HEK293 (cell line): ENCODE data around the gene CHAC1.

Source experiments
- CTCF ChIA-PET: fragments of 350-600 bp; formaldehyde crosslinking; extraction: SDS; loops from one replicate; lab custom pipeline; 2021; ENCODE audit warnings: antibody characterized with exemption; lab: Yijun Ruan, JAX
- POLR2A ChIA-PET: fragments of 300-600 bp; formaldehyde crosslinking; extraction: SDS; loops from one replicate; lab custom pipeline; 2020; ENCODE audit warnings: antibody characterized with exemption, inconsistent platforms; lab: Yijun Ruan, JAX
- H3K27ac ChIP-seq: fragments of 200-500 bp; sonication (Bioruptor generic); 2 replicates; pipeline ENCODE4 v1.5.1; 2014; ENCODE audit warnings: low read depth, low read length, control low read depth, inconsistent platforms; ENCODE audit errors: extremely low read depth
- H3K36me3 ChIP-seq, 2 experiments: fragments of 200-500 bp in 1 of 2; sonication (Bioruptor generic) in 1 of 2; 1 replicate in 1 of 2; 2 replicates in 1 of 2; pipeline ENCODE4 v1.5.1; 2014 to 2017; ENCODE audit warnings: inconsistent platforms in 2 of 2, low read length in 2 of 2; ENCODE audit not compliant: control insufficient read depth in 2 of 2, insufficient read depth in 1 of 2
- H3K4me1 ChIP-seq: fragments of 200-500 bp; sonication (Bioruptor generic); 2 replicates; pipeline ENCODE4 v1.5.1; 2014; ENCODE audit warnings: mild to moderate bottlenecking, low read length, inconsistent platforms; ENCODE audit not compliant: control insufficient read depth, insufficient read depth
- H3K4me3 ChIP-seq: 2 replicates; pipeline ENCODE4 v1.5.1; 2011; ENCODE audit warnings: low read depth, mild to moderate bottlenecking, control low read depth, low read length, moderate library complexity
- H3K9me3 ChIP-seq: fragments of 200-500 bp; sonication (Bioruptor generic); 2 replicates; pipeline ENCODE4 v1.5.1; 2014; ENCODE audit warnings: low read depth, low read length, inconsistent platforms; ENCODE audit not compliant: control insufficient read depth, insufficient read depth
- GLIS2 ChIP-seq: fragments of 450-650 bp; formaldehyde crosslinking; IDR thresholded peaks from 2 replicates; pipeline ENCODE4 v1.5.1; 2016; ENCODE audit warnings: missing biosample characterization, missing genetic modification characterization
- HOXA7 ChIP-seq: sonication (generic); formaldehyde crosslinking; IDR thresholded peaks from 2 replicates; pipeline ENCODE4 v1.8.1; 2022; ENCODE audit warnings: missing genetic modification reagents, borderline replicate concordance
- KLF9 ChIP-seq: fragments of 450-650 bp; formaldehyde crosslinking; IDR thresholded peaks from 2 replicates; pipeline ENCODE4 v1.5.1; 2016; ENCODE audit warnings: missing biosample characterization, missing genetic modification characterization, low read depth
- PBX3 ChIP-seq: sonication (generic); formaldehyde crosslinking; IDR thresholded peaks from 2 replicates; pipeline ENCODE4 v1.8.1; 2022; ENCODE audit warnings: mild to moderate bottlenecking, moderate library complexity, missing genetic modification reagents
- ZBTB21 ChIP-seq: fragments of 450-650 bp; formaldehyde crosslinking; IDR thresholded peaks from 2 replicates; pipeline ENCODE4 v1.5.1; 2017; ENCODE audit warnings: missing biosample characterization, missing genetic modification characterization
- ZFHX2 ChIP-seq: fragments of 450-650 bp; formaldehyde crosslinking; conservative IDR thresholded peaks from 2 replicates; pipeline ENCODE4 v1.5.1; 2016; ENCODE audit warnings: missing biosample characterization, missing genetic modification characterization
- ZNF239 ChIP-seq: fragments of 450-650 bp; formaldehyde crosslinking; IDR thresholded peaks from 2 replicates; pipeline ENCODE4 v1.5.1; 2016; ENCODE audit warnings: missing biosample characterization, missing genetic modification characterization
- ZNF311 ChIP-seq: fragments of 450-650 bp; formaldehyde crosslinking; IDR thresholded peaks from 2 replicates; pipeline ENCODE4 v1.5.1; 2017; ENCODE audit warnings: missing biosample characterization, missing genetic modification characterization, borderline replicate concordance
- ZNF548 ChIP-seq: fragments of 450-650 bp; formaldehyde crosslinking; IDR thresholded peaks from 2 replicates; pipeline ENCODE4 v1.5.1; 2016; ENCODE audit warnings: missing biosample characterization, missing genetic modification characterization
- ZNF585B ChIP-seq: fragments of 450-650 bp; formaldehyde crosslinking; IDR thresholded peaks from 2 replicates; pipeline ENCODE4 v1.5.1; 2016; ENCODE audit warnings: missing biosample characterization, missing genetic modification characterization
- ZNF600 ChIP-seq: fragments of 450-650 bp; formaldehyde crosslinking; IDR thresholded peaks from 2 replicates; pipeline ENCODE4 v1.5.1; 2016; ENCODE audit warnings: missing biosample characterization, missing genetic modification characterization
- ZNF610 ChIP-seq: fragments of 450-650 bp; formaldehyde crosslinking; IDR thresholded peaks from 2 replicates; pipeline ENCODE4 v1.5.1; 2016; ENCODE audit warnings: missing biosample characterization, missing genetic modification characterization, borderline replicate concordance
- ZNF621 ChIP-seq: fragments of 450-650 bp; formaldehyde crosslinking; IDR thresholded peaks from 2 replicates; pipeline ENCODE4 v1.5.1; 2017; ENCODE audit warnings: missing biosample characterization, missing genetic modification characterization
- ZNF747 ChIP-seq: fragments of 450-650 bp; formaldehyde crosslinking; IDR thresholded peaks from 2 replicates; pipeline ENCODE4 v1.5.1; 2016; ENCODE audit warnings: missing biosample characterization, missing genetic modification characterization
- ZNF768 ChIP-seq: fragments of 450-650 bp; formaldehyde crosslinking; IDR thresholded peaks from 2 replicates; pipeline ENCODE4 v1.5.1; 2018; ENCODE audit warnings: missing biosample characterization, mild to moderate bottlenecking, missing genetic modification characterization
- ZNF843 ChIP-seq: fragments of 450-650 bp; formaldehyde crosslinking; IDR thresholded peaks from 2 replicates; pipeline ENCODE4 v1.5.1; 2016; ENCODE audit warnings: missing biosample characterization, missing genetic modification characterization
- TF ChIP-seq, protein P1 (sequence below): fragments of 450-650 bp; formaldehyde crosslinking; IDR thresholded peaks from 2 replicates; pipeline ENCODE4 v1.5.0; 2017; ENCODE audit warnings: missing biosample characterization, missing genetic modification characterization, borderline replicate concordance
- TF ChIP-seq, protein P2 (sequence below): fragments of 450-650 bp; formaldehyde crosslinking; IDR thresholded peaks from 2 replicates; pipeline ENCODE4 v1.5.1; 2016; ENCODE audit warnings: missing biosample characterization, missing genetic modification characterization

Gene CHAC1

DNA sequence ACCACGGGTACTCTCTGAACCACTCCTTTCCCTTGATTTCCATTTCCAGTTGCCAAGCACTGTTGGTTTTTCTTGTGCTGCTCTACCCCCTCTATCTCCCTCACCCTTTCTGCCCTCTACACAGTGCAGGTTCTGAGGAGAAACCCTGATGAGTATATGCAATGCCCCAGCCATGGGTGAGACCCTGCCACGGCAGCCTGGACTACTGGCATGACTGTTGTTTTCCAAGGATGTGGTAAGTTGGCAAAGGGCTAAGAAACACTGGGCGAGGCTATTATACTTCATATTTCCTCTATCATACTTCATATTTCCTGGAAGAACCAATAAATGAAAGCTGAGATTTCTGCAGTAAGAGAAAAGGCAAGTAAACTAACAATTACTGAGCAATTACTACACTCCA lies 27.9 kb downstream of the CHAC1 start (continued):
- TF ChIP-seq PBX3 (CRISPR knock-in tag) = no peak
- TF ChIP-seq, protein P1, sequence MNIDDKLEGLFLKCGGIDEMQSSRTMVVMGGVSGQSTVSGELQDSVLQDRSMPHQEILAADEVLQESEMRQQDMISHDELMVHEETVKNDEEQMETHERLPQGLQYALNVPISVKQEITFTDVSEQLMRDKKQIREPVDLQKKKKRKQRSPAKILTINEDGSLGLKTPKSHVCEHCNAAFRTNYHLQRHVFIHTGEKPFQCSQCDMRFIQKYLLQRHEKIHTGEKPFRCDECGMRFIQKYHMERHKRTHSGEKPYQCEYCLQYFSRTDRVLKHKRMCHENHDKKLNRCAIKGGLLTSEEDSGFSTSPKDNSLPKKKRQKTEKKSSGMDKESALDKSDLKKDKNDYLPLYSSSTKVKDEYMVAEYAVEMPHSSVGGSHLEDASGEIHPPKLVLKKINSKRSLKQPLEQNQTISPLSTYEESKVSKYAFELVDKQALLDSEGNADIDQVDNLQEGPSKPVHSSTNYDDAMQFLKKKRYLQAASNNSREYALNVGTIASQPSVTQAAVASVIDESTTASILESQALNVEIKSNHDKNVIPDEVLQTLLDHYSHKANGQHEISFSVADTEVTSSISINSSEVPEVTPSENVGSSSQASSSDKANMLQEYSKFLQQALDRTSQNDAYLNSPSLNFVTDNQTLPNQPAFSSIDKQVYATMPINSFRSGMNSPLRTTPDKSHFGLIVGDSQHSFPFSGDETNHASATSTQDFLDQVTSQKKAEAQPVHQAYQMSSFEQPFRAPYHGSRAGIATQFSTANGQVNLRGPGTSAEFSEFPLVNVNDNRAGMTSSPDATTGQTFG = no peak
- TF ChIP-seq ZNF600 (tag by site-specific recombination) = no peak
- TF ChIP-seq ZNF239 (tag by site-specific recombination) = no peak
- no peak for TF ChIP-seq ZNF843 (tag by site-specific recombination)
- TF ChIP-seq ZNF311 (tag by site-specific recombination) = no peak
- no peak for TF ChIP-seq ZNF548 (tag by site-specific recombination)
- no peak for TF ChIP-seq GLIS2 (tag by site-specific recombination)
- TF ChIP-seq, all 188 proteins: peak for 0

- H3K36me3 ChIP-seq = peaks cover 8 to 100% of the 10 kb centered on the region in 2 experiments
- CTCF ChIA-PET = no interaction called here
- H3K4me1 ChIP-seq = no peaks in the 10 kb centered on the region
- no peak overlapping the region for H3K4me3 ChIP-seq
- H3K27ac ChIP-seq = no peak overlapping the region
- no peak for TF ChIP-seq HOXA7
- no peak for TF ChIP-seq ZNF239 (tag by site-specific recombination)
- H3K9me3 ChIP-seq = no peaks in the 10 kb centered on the region
- POLR2A ChIA-PET = no interaction called here
These were observed 29.6 kb downstream of the CHAC1 start for GRCh38 chr15:40982855-40983254.

- Histone ChIP-seq H3K9me3 (no peaks in the 10 kb centered on the region), H3K27ac (no peak overlapping the region), H3K36me3 (peaks cover 8 to 91% of the 10 kb centered on the region in 2 experiments), H3K4me1 (no peaks in the 10 kb centered on the region), H3K4me3 (no peak overlapping the region)
- ChIA-PET CTCF (no interaction called here), POLR2A (interaction anchor here (0.7 kb wide), 1 partner anchor 31 kb away, joined by 3 read pairs; the partner anchor contains the start of gene CHAC1)
- TF ChIP-seq, protein P2, sequence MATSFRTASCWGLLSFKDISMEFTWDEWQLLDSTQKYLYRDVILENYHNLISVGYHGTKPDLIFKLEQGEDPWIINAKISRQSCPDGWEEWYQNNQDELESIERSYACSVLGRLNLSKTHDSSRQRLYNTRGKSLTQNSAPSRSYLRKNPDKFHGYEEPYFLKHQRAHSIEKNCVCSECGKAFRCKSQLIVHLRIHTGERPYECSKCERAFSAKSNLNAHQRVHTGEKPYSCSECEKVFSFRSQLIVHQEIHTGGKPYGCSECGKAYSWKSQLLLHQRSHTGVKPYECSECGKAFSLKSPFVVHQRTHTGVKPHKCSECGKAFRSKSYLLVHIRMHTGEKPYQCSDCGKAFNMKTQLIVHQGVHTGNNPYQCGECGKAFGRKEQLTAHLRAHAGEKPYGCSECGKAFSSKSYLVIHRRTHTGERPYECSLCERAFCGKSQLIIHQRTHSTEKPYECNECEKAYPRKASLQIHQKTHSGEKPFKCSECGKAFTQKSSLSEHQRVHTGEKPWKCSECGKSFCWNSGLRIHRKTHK = no peak
- TF ChIP-seq ZNF585B = no peak
- TF ChIP-seq ZNF610 (tag by site-specific recombination) = no peak
- no peak for TF ChIP-seq ZFHX2
- TF ChIP-seq ZNF768 = no peak
- no peak for TF ChIP-seq ZBTB21 (tag by site-specific recombination)
- no peak for TF ChIP-seq KLF9 (tag by site-specific recombination)
- TF ChIP-seq ZNF621 (tag by site-specific recombination) = no peak
- no peak for TF ChIP-seq ZNF747
These were observed 31.1 kb downstream of the CHAC1 start for GRCh38 chr15:40984406-40984805.
